Muscle of leg (tissue), 11 donors: ENCODE data around the gene TXNRD2. TPM values are rescaled to one million over a fixed set of nuclear protein-coding genes. Genes with fewer than 3 reads are reported as not detected.

Experiments
- DNase-seq: peaks from one replicate; pipeline ENCODE4 v3.0.0; 2013
- H3K27ac ChIP-seq: one replicate; pipeline ENCODE4 v1.5.1; 2013; ENCODE audit warnings: mild to moderate bottlenecking, low read length, control low read depth
- H3K27me3 ChIP-seq: one replicate; pipeline ENCODE4 v1.6.1; 2013; ENCODE audit warnings: low read length; ENCODE audit not compliant: control insufficient read depth, insufficient read depth
- H3K36me3 ChIP-seq: one replicate; pipeline ENCODE4 v1.6.1; 2013; ENCODE audit warnings: low read length; ENCODE audit not compliant: control insufficient read depth, insufficient read depth
- H3K4me1 ChIP-seq: one replicate; pipeline ENCODE4 v1.6.1; 2013; ENCODE audit warnings: low read length; ENCODE audit not compliant: control insufficient read depth, insufficient read depth
- H3K4me3 ChIP-seq: one replicate; pipeline ENCODE4 v1.5.1; 2013; ENCODE audit warnings: low read length, control low read depth
- H3K9me3 ChIP-seq: replicated peaks from 2 replicates; pipeline ENCODE4 v1.6.1; 2013; ENCODE audit warnings: low read depth, low read length; ENCODE audit not compliant: control insufficient read depth
- whole genome bisulfite sequencing: methylation state at CpG from one replicate; pipeline ENCODE4 v1.1.5; 2013; ENCODE audit warnings: missing lambda C conversion rate; ENCODE audit not compliant: insufficient coverage; 5-methylcytosine and 5-hydroxymethylcytosine counted together
- polyA plus RNA-seq, 8 donors: library from polyadenylated mRNA; unstranded; fragments of 120-200 nt; gene quantifications; one replicate each; pipeline versions ENCODE4 v1.2.1 to v1.2.3, GENCODE V29; 2013; ENCODE audit warnings: inconsistent platforms in 1 of 8, low replicate concordance in 1 of 8; ENCODE audit not compliant: insufficient read length in 8 of 8, insufficient read depth in 1 of 8
- total RNA-seq: library from RNA; stranded (reverse); fragments of 120-200 nt; gene quantifications from one replicate; pipeline ENCODE4 v1.2.4, GENCODE V29; 2013

TXNRD2 gene
- total and polyA plus RNA-seq, 9 donors = 14.1 to 21.5 (median 17.9) TPM

- Histone ChIP-seq H3K27me3 (no peaks in the 10 kb centered on the region), H3K9me3 (no peaks in the 10 kb centered on the region), H3K36me3 (peaks cover 94% of the 10 kb centered on the region), H3K4me3 (no peak overlapping the region), H3K4me1 (peaks cover 44% of the 10 kb centered on the region), H3K27ac (peak overlapping the region; percentile 20)
- 87% methylated on average over 45 of the region's 50 CpGs for WGBS
- DNase-seq = no peak
These were observed 31.3 kb upstream of the TXNRD2 start for GRCh38 chr22:19972652-19973550.

- no peak overlapping the region for H3K27ac ChIP-seq
- no peak for DNase-seq
- H3K4me3 ChIP-seq = no peak overlapping the region
- H3K9me3 ChIP-seq = no peaks in the 10 kb centered on the region
- H3K4me1 ChIP-seq = peaks cover 51% of the 10 kb centered on the region
- 91% methylated on average over 5 of the region's 9 CpGs for WGBS
- H3K27me3 ChIP-seq = no peaks in the 10 kb centered on the region
- H3K36me3 ChIP-seq = peaks cover 94% of the 10 kb centered on the region
These were observed 30.6 kb upstream of the TXNRD2 start for GRCh38 chr22:19972251-19972650.

GRCh38 chr22:19971276-19972124, 29.9 kb upstream of the TXNRD2 start:
- no peak overlapping the region for H3K4me3 ChIP-seq
- peaks cover 58% of the 10 kb centered on the region for H3K4me1 ChIP-seq
- no peaks in the 10 kb centered on the region for H3K27me3 ChIP-seq
- DNase-seq = no peak
- H3K27ac ChIP-seq = peak overlapping the region; percentile 29
- H3K9me3 ChIP-seq = no peaks in the 10 kb centered on the region
- WGBS = 79% methylated on average over 19 of the region's 28 CpGs
- H3K36me3 ChIP-seq = peaks cover 94% of the 10 kb centered on the region

GRCh38 chr22:19970479-19971275, 29.1 kb upstream of the TXNRD2 start:
- DNase-seq = peak; percentile 74
- WGBS = 70% methylated on average over 16 of the region's 25 CpGs
- H3K27me3 ChIP-seq = no peaks in the 10 kb centered on the region
- peak overlapping the region; percentile 42 for H3K27ac ChIP-seq
- peaks cover 65% of the 10 kb centered on the region for H3K4me1 ChIP-seq
- no peaks in the 10 kb centered on the region for H3K9me3 ChIP-seq
- H3K4me3 ChIP-seq = no peak overlapping the region
- H3K36me3 ChIP-seq = peaks cover 96% of the 10 kb centered on the region

- DNase-seq = no peak
- Histone ChIP-seq H3K4me3 (no peak overlapping the region), H3K4me1 (peaks cover 65% of the 10 kb centered on the region), H3K27me3 (no peaks in the 10 kb centered on the region), H3K36me3 (peaks cover 95% of the 10 kb centered on the region), H3K9me3 (no peaks in the 10 kb centered on the region), H3K27ac (no peak overlapping the region)
- 70% methylated on average over 9 of the region's 9 CpGs for WGBS
These were observed 28.4 kb upstream of the TXNRD2 start for GRCh38 chr22:19970031-19970478.

- H3K4me3 ChIP-seq = no peak overlapping the region
- H3K4me1 ChIP-seq = peaks cover 62% of the 10 kb centered on the region
- H3K27ac ChIP-seq = peak overlapping the region; percentile 32
- WGBS = 74% methylated on average over 4 of the region's 11 CpGs
- H3K36me3 ChIP-seq = peaks cover 95% of the 10 kb centered on the region
- H3K9me3 ChIP-seq = no peaks in the 10 kb centered on the region
- DNase-seq = no peak
- no peaks in the 10 kb centered on the region for H3K27me3 ChIP-seq
These were observed 27.7 kb upstream of the TXNRD2 start for GRCh38 chr22:19969141-19969928.

GRCh38 chr22:19968450-19968891, 26.9 kb upstream of the TXNRD2 start:
- Histone ChIP-seq H3K27ac (no peak overlapping the region), H3K4me3 (no peak overlapping the region), H3K27me3 (no peaks in the 10 kb centered on the region), H3K9me3 (no peaks in the 10 kb centered on the region), H3K36me3 (peaks cover 95% of the 10 kb centered on the region), H3K4me1 (peaks cover 60% of the 10 kb centered on the region)
- no peak for DNase-seq
- 83% methylated on average over 15 of the region's 18 CpGs for WGBS

GRCh38 chr22:19967850-19968449, 26.3 kb upstream of the TXNRD2 start:
- Histone ChIP-seq H3K27me3 (no peaks in the 10 kb centered on the region), H3K36me3 (peaks cover 96% of the 10 kb centered on the region), H3K9me3 (no peaks in the 10 kb centered on the region), H3K4me3 (no peak overlapping the region), H3K27ac (no peak overlapping the region), H3K4me1 (peaks cover 60% of the 10 kb centered on the region)
- 97% methylated on average over 4 of the region's 7 CpGs for WGBS
- no peak for DNase-seq
